Suprapubic skin (tissue), 4 donors: Measurements from ENCODE around the gene UTP15. TPM values are rescaled to one million over a fixed set of nuclear protein-coding genes. Genes with fewer than 3 reads are reported as not detected.
A peak's percentile ranks its signal among the peaks of the same experiment; 100 is the strongest.

Source experiments
- DNase-seq, 2 donors: peaks; one replicate each; pipeline ENCODE4 v3.0.0-alpha.2; 2019; ENCODE audit warnings: low spot score in 2 of 2
- H3K27ac ChIP-seq: fragments of 200-600 bp; sonication (generic); one replicate; pipeline ENCODE4 v1.5.1; 2019
- H3K27me3 ChIP-seq: fragments of 200-600 bp; sonication (generic); one replicate; pipeline ENCODE4 v1.5.1; 2019
- H3K36me3 ChIP-seq: fragments of 200-600 bp; sonication (generic); one replicate; pipeline ENCODE4 v1.5.1; 2019
- H3K4me1 ChIP-seq: fragments of 200-600 bp; sonication (generic); one replicate; pipeline ENCODE4 v1.5.1; 2019
- H3K4me3 ChIP-seq: fragments of 200-600 bp; sonication (generic); one replicate; pipeline ENCODE4 v1.5.1; 2019; ENCODE audit warnings: mild to moderate bottlenecking
- H3K9me3 ChIP-seq: fragments of 200-600 bp; sonication (generic); one replicate; pipeline ENCODE4 v1.5.1; 2019
- CTCF ChIP-seq, 2 donors: fragments of 200-600 bp in 1 of 2; fragments of 450-650 bp in 1 of 2; sonication (generic) in 1 of 2; IDR thresholded peaks; one replicate each; pipeline ENCODE4 v1.5.1; 2016 to 2019; ENCODE audit warnings: antibody characterized with exemption in 2 of 2, mild to moderate bottlenecking in 1 of 2, moderate library complexity in 1 of 2
- EP300 ChIP-seq: sonication (generic); formaldehyde crosslinking; IDR thresholded peaks from one replicate; pipeline ENCODE4 v1.6.1; 2017; ENCODE audit warnings: antibody characterized with exemption
- POLR2A ChIP-seq, 2 donors: fragments of 450-650 bp; IDR thresholded peaks; one replicate each; pipeline ENCODE4 v1.6.1; 2017; ENCODE audit warnings: antibody characterized with exemption in 2 of 2, mild to moderate bottlenecking in 2 of 2, moderate library complexity in 2 of 2
- POLR2AphosphoS5 ChIP-seq, 3 donors: sonication (generic); formaldehyde crosslinking; IDR thresholded peaks; one replicate each; pipeline ENCODE4 v1.6.1; 2017; ENCODE audit warnings: antibody characterized with exemption in 3 of 3
- whole genome bisulfite sequencing: methylation state at CpG from one replicate; pipeline ENCODE4 v1.1.5; 2018; 5-methylcytosine and 5-hydroxymethylcytosine counted together
- total RNA-seq, 4 donors: library from RNA; depleted of rRNA; stranded (reverse); fragments of >200 nt; gene quantifications; one replicate each; pipeline ENCODE4 v1.1.0, GENCODE V29; 2016

UTP15 gene
- total RNA-seq, 4 donors from 2014 or later, result 31.4 to 67.8 (median 47.8) TPM

- no peaks in the 10 kb centered on the region for H3K9me3 ChIP-seq
- H3K27ac ChIP-seq, result peak overlapping the region; percentile 90
- peak overlapping the region; percentile 72 for H3K4me3 ChIP-seq
- H3K4me1 ChIP-seq, result peaks cover 17% of the 10 kb centered on the region
- TF ChIP-seq POLR2AphosphoS5 (IDR thresholded peaks at IDR 0.05) (no peak), CTCF (IDR thresholded peaks at IDR 0.05) (no peak), POLR2A (IDR thresholded peaks at IDR 0.05) (no peak), EP300 (no peak)
- WGBS, result 70% methylated on average over 13 of the region's 14 CpGs
- no peak for DNase-seq
- H3K27me3 ChIP-seq, result no peaks in the 10 kb centered on the region
- H3K36me3 ChIP-seq, result no peaks in the 10 kb centered on the region
Observed at GRCh38 chr5:73626814-73627313, 61.3 kb downstream of the UTP15 start.

GRCh38 chr5:73629456-73629855, 63.9 kb downstream of the UTP15 start:
- no peak for DNase-seq
- no peaks in the 10 kb centered on the region for H3K9me3 ChIP-seq
- TF ChIP-seq POLR2A (IDR thresholded peaks at IDR 0.05) (no peak), EP300 (no peak), POLR2AphosphoS5 (IDR thresholded peaks at IDR 0.05) (no peak), CTCF (IDR thresholded peaks at IDR 0.05) (no peak)
- H3K27ac ChIP-seq, result no peak overlapping the region
- peaks cover 17% of the 10 kb centered on the region for H3K4me1 ChIP-seq
- no peaks in the 10 kb centered on the region for H3K36me3 ChIP-seq
- H3K4me3 ChIP-seq, result no peak overlapping the region
- no peaks in the 10 kb centered on the region for H3K27me3 ChIP-seq

- Histone ChIP-seq H3K9me3 (no peaks in the 10 kb centered on the region), H3K27me3 (no peaks in the 10 kb centered on the region), H3K27ac (no peak overlapping the region), H3K4me3 (no peak overlapping the region), H3K36me3 (no peaks in the 10 kb centered on the region), H3K4me1 (peaks cover 7% of the 10 kb centered on the region)
- TF ChIP-seq EP300 (no peak), POLR2A (IDR thresholded peaks at IDR 0.05) (no peak), POLR2AphosphoS5 (IDR thresholded peaks at IDR 0.05) (no peak), CTCF (IDR thresholded peaks at IDR 0.05) (no peak)
- no peak for DNase-seq
Observed at GRCh38 chr5:73630765-73631164, 65.2 kb downstream of the UTP15 start.

- peaks cover 2% of the 10 kb centered on the region for H3K4me1 ChIP-seq
- no peaks in the 10 kb centered on the region for H3K9me3 ChIP-seq
- no peak overlapping the region for H3K27ac ChIP-seq
- no peak for DNase-seq
- H3K4me3 ChIP-seq, result no peak overlapping the region
- TF ChIP-seq POLR2AphosphoS5 (IDR thresholded peaks at IDR 0.05), result no peak
- no peaks in the 10 kb centered on the region for H3K27me3 ChIP-seq
- no peaks in the 10 kb centered on the region for H3K36me3 ChIP-seq
Observed at GRCh38 chr5:73631500-73631899, 66.0 kb downstream of the UTP15 start.

Other genes with a start within 250 kb of the UTP15 start
- gene FOXD1, start 117.0 kb upstream of the UTP15 start, total RNA-seq, result under 1 TPM in 3 of 4 donors, not detected in 1; 0.26 to 0.52 (median 0.51) TPM
- 100 to 1,000 TPM; 473 to 851 (median 620) TPM for gene BTF3, start 67.3 kb upstream of the UTP15 start, total RNA-seq
- 10 to 100 TPM; 18.8 to 57.9 (median 20.9) TPM for gene ANKRA2, start 104 bp upstream of the UTP15 start, total RNA-seq
- gene ARHGEF28, start 60.5 kb downstream of the UTP15 start, total RNA-seq, result 100 to 1,000 TPM in 1 of 4 donors, 10 to 100 TPM in 3; 25.6 to 104 (median 39.1) TPM